Karpas-422 (cell line): ENCODE results near the gene INF2. TPM values are rescaled to one million over a fixed set of nuclear protein-coding genes. Genes with fewer than 3 reads are reported as not detected.

Experiments
- DNase-seq: peaks from one replicate; pipeline ENCODE4 v3.0.0-alpha.2; 2015
- H2AFZ ChIP-seq: fragments of 200-600 bp; sonication (generic); 2 replicates; pipeline ENCODE4 v1.6.1; 2014; ENCODE audit warnings: antibody characterized with exemption, low read length, mixed read lengths
- H3K27ac ChIP-seq: fragments of 200-600 bp; sonication (generic); 2 replicates; pipeline ENCODE4 v1.5.1; 2014; ENCODE audit warnings: mild to moderate bottlenecking, low read length, moderate library complexity
- H3K27me3 ChIP-seq: fragments of 200-600 bp; sonication (generic); 2 replicates; pipeline ENCODE4 v1.6.1; 2014; ENCODE audit warnings: low read length, mixed read lengths
- H3K36me3 ChIP-seq: fragments of 200-600 bp; sonication (generic); 2 replicates; pipeline ENCODE4 v1.6.1; 2014; ENCODE audit warnings: low read length, mixed read lengths; ENCODE audit not compliant: insufficient read depth
- H3K4me1 ChIP-seq: fragments of 200-600 bp; sonication (generic); 2 replicates; pipeline ENCODE4 v1.6.1; 2014; ENCODE audit warnings: mild to moderate bottlenecking, low read length, mixed read lengths
- H3K4me2 ChIP-seq: fragments of 200-600 bp; sonication (generic); 2 replicates; pipeline ENCODE4 v1.6.1; 2014; ENCODE audit warnings: low read length, low read depth, mild to moderate bottlenecking; ENCODE audit not compliant: poor library complexity, severe bottlenecking
- H3K4me3 ChIP-seq: fragments of 200-600 bp; sonication (generic); 2 replicates; pipeline ENCODE4 v1.5.1; 2014; ENCODE audit warnings: mild to moderate bottlenecking, antibody characterized with exemption, low read length, mixed read lengths
- H3K79me2 ChIP-seq: fragments of 200-600 bp; sonication (generic); 2 replicates; pipeline ENCODE4 v1.6.1; 2014; ENCODE audit warnings: mild to moderate bottlenecking, low read length, mixed read lengths
- H3K9ac ChIP-seq: fragments of 200-600 bp; sonication (generic); 2 replicates; pipeline ENCODE4 v1.6.0; 2014; ENCODE audit warnings: low read length
- H3K9me2 ChIP-seq: fragments of 200-600 bp; sonication (generic), shearing (Covaris generic); replicated peaks from 2 replicates; pipeline ENCODE4 v1.6.0; 2014; ENCODE audit warnings: mild to moderate bottlenecking, low read length, moderate library complexity; ENCODE audit not compliant: insufficient read depth
- H3K9me3 ChIP-seq: fragments of 300-700, 200-600 bp; sonication (generic); 2 replicates; pipeline ENCODE4 v1.6.1; 2014; ENCODE audit warnings: low read length, mixed read lengths
- H4K20me1 ChIP-seq: fragments of 200-600 bp; sonication (generic); 2 replicates; pipeline ENCODE4 v1.6.1; 2014; ENCODE audit warnings: mild to moderate bottlenecking, antibody characterized with exemption, low read length, low read depth; ENCODE audit not compliant: insufficient read depth
- total RNA-seq: library from RNA; depleted of rRNA; stranded (reverse); fragments of >200 nt; shearing (Covaris generic); gene quantifications from 2 replicates; pipeline ENCODE4 v1.2.3, GENCODE V29; 2014; ENCODE audit warnings: low replicate concordance; rRNA removed

INF2 gene
- 2.3 and 4.4 TPM in 2 replicates for total RNA-seq

DNA sequence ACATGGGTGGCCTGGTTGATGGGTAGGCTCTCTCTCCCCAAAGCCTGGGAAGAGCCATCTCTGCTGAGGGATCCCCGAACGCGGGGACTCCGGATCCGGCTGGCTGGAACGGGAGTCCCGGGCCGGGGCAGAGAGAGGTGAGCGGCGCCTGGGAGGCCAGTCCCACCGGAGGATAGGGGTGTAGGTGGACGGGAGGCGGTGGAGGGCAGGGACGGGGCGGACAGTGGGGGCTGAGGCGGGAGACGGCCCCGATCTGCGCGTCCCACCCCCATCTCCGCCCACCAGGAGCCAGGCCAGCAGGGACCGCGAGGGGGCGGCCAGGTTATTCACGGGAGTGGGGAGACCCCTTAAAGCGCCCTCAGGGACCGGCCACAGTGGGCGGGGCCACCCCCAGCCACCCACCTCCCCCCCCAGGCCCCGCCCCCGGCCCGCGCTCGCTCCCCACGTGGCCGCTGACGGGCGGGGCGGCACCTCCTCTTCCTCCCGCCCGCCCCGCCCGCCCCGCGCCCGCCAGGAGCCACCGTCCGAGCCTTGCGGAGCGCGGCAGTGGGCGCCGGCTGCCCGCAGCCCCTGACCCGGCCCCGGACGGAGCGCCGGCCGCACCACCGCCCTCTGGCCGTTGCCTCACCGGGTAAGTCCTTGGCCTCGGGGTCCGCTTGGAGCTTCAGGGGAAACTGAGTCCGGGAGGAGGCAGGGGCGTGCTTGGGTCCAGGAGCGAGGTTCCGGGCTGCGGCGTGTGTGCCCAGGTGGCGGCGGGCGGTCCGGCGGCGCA lies at the start of gene INF2:
INF2 (plus strand) TSS at position 510 of the 772 bp plus-strand sequence. CDS start 11,748 bp downstream, outside the sequence.
- H2AFZ ChIP-seq, result peak within 1 kb of the TSS; percentile 26; the same call in 1 of the 2 replicates
- no peaks in the 10 kb centered on the region for H3K9me3 ChIP-seq
- H3K36me3 ChIP-seq, result no peaks in the 10 kb centered on the region
- no peak within 1 kb of the TSS for H3K27ac ChIP-seq
- H3K4me2 ChIP-seq, result peak within 1 kb of the TSS; percentile 87
- no peaks in the 10 kb centered on the region for H3K27me3 ChIP-seq
- no peaks in the 10 kb centered on the region for H3K79me2 ChIP-seq
- peak within 1 kb of the TSS; percentile 77 for H3K4me3 ChIP-seq
- peaks cover 14% of the 10 kb centered on the region; the same call in 1 of the 2 replicates for H4K20me1 ChIP-seq
- peaks cover 20% of the 10 kb centered on the region for H3K4me1 ChIP-seq
- H3K9me2 ChIP-seq, result no peaks in the 10 kb centered on the region
- peak; percentile 80 for DNase-seq
- peak within 1 kb of the TSS; percentile 65 for H3K9ac ChIP-seq

DNA sequence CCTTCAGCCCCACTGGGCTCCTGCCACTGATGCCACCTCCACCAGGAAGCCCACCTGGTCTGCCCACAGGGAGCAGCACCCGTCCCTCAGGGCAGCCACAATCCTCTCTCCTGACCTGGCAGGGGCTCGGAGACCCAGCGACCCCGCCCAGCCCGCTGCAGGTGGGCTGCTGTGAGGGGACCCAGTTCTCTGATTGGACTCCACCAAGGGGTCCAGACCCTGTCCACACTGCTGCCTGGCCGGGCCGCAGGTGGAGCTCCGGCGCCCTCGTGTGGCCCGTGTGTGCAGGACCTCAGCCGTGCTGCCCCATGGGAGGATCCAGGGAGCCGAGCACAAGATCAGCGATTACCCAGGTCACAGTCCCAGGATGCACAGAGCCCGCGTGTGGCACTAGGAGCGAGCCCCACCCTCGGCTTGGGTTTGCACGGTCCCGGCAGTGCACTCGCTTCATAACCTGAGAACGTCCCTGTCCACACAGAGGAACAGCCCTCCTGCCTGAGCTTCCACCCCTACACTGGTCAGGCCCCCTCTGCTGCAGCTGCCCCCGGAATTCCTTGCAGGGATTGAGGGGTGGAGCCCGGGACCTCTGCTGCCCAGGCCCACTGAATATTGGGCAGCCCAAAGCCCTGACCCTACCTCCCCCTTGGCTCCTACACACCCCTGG lies 49.4 kb upstream of the INF2 start:
- Histone ChIP-seq H3K9me2 (no peaks in the 10 kb centered on the region), H3K4me3 (no peak overlapping the region), H2AFZ (no peak overlapping the region), H4K20me1 (peaks cover 25% of the 10 kb centered on the region), H3K27ac (no peak overlapping the region), H3K9me3 (no peaks in the 10 kb centered on the region), H3K4me2 (no peak overlapping the region), H3K36me3 (no peaks in the 10 kb centered on the region), H3K9ac (no peak overlapping the region), H3K79me2 (no peaks in the 10 kb centered on the region), H3K4me1 (peaks cover 4% of the 10 kb centered on the region; the same call in 1 of the 2 replicates), H3K27me3 (no peaks in the 10 kb centered on the region)
- peak; percentile 93 for DNase-seq

DNA sequence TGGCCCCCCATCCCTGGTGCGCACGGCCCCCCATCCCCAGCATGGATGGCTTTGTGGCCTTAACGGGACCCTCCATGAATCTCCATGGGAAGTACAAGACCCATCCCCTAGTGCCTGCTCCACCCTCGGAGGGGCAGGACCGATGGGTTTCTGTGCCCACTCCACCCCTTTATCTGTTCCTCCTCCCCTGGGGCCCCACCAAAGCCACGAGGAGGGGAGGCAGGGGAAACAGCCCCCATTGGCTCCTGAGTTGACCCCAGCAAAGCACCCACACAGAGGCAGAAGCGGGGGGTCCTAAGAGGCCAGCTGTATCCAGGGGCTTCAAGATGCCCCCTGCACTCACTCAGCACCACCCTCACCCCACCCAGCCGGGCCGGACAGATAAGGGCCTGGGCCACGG lies 48.7 kb upstream of the INF2 start:
- Histone ChIP-seq H3K27ac (no peak overlapping the region), H3K4me3 (no peak overlapping the region), H2AFZ (no peak overlapping the region), H3K27me3 (no peaks in the 10 kb centered on the region), H3K4me1 (peaks cover 3% of the 10 kb centered on the region; the same call in 1 of the 2 replicates), H3K9me2 (no peaks in the 10 kb centered on the region), H4K20me1 (peaks cover 18% of the 10 kb centered on the region), H3K4me2 (no peak overlapping the region), H3K36me3 (no peaks in the 10 kb centered on the region), H3K9ac (no peak overlapping the region), H3K79me2 (no peaks in the 10 kb centered on the region), H3K9me3 (no peaks in the 10 kb centered on the region)
- DNase-seq, result no peak

DNA sequence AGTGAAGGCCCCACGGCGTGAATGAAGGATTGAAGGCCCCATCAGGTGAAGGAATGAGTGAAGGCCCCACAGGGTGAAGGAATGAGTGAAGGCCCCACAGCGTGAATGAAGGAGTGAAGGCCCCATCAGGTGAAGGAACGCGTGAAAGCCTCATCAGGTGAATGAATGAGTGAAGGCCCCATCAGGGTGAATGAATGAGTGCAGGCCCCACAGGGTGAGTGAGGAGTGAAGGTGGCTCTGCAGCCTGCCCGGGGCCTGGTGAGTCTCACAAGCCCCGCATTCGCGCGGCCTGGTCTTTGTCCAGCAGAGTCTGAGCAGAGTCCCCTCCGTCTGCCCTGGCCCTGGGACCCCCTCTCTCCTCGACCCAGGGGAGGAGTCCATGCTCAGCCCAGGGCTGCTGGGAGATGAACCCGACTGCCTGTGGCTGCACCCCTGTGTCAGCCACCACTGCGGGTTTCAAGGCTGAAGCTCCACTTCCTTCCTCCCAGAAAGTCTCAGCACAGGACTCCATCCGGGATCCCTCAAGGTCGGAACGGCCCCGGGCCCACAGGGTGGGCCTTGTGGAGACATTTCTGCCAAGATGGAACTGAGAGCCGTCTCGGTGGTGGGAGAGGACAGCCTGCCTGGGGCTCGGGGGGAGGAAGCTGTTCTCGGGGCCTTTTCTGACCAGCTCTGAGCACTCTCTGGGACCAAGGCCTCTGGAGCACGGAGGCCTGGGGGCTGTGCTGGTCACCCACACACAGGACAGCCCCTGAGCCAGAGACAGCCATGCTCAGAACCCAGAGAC lies 47.5 kb upstream of the INF2 start:
- Histone ChIP-seq H3K4me2 (no peak overlapping the region), H3K27me3 (no peaks in the 10 kb centered on the region), H3K9ac (no peak overlapping the region), H3K4me3 (no peak overlapping the region), H3K9me3 (no peaks in the 10 kb centered on the region), H3K4me1 (peaks cover 3% of the 10 kb centered on the region; the same call in 1 of the 2 replicates), H3K36me3 (no peaks in the 10 kb centered on the region), H3K9me2 (no peaks in the 10 kb centered on the region), H3K79me2 (no peaks in the 10 kb centered on the region), H3K27ac (no peak overlapping the region), H4K20me1 (peaks cover 18% of the 10 kb centered on the region), H2AFZ (no peak overlapping the region)
- no peak for DNase-seq

DNA sequence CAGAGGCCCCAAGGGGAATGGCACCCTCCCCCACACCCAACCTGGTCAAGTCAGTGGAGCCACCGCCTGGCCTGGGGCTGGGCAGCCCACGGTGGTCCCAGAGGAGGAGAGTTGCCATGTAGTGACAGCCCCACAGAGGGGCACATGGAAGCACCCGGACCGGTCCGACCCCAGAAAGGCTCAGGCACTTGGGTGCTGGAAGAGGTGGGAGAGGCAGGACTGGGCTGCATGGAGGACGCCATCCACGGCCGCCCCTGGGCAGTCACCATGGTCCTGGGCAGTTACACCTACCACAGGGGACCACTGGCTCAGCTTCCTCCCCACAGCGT lies 46.9 kb upstream of the INF2 start:
- Histone ChIP-seq H3K9me3 (no peaks in the 10 kb centered on the region), H3K27me3 (no peaks in the 10 kb centered on the region), H3K9ac (no peak overlapping the region), H4K20me1 (peaks cover 15% of the 10 kb centered on the region), H3K9me2 (no peaks in the 10 kb centered on the region), H3K27ac (no peak overlapping the region), H3K4me3 (no peak overlapping the region), H3K4me1 (peaks cover 3% of the 10 kb centered on the region; the same call in 1 of the 2 replicates), H3K36me3 (no peaks in the 10 kb centered on the region), H2AFZ (no peak overlapping the region), H3K4me2 (no peak overlapping the region), H3K79me2 (no peaks in the 10 kb centered on the region)
- no peak for DNase-seq

DNA sequence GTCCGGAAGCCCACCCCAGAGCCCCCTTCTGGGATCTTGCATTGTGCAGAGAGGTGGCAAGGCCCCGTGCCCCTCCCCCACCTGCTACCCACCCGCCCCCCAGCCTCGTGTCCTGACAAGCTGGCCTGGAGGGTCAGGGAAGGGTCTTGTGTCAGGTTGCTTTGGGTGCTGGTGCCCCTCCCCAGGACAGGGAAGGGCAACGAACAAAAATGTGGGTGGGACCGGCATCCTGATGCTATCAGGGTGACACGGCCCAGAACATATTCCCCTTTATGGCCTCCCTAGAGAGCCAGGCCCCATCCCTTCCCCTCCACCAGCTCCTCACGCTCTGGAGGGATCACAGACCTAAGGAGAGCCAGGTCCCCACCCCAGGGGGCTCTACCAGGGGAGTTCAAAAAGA lies 46.1 kb upstream of the INF2 start:
- Histone ChIP-seq H3K4me3 (no peak overlapping the region), H2AFZ (no peak overlapping the region), H3K36me3 (no peaks in the 10 kb centered on the region), H4K20me1 (peaks cover 14% of the 10 kb centered on the region), H3K27ac (no peak overlapping the region), H3K9me3 (no peaks in the 10 kb centered on the region), H3K79me2 (no peaks in the 10 kb centered on the region), H3K9ac (no peak overlapping the region), H3K9me2 (no peaks in the 10 kb centered on the region), H3K4me1 (peaks cover 3% of the 10 kb centered on the region; the same call in 1 of the 2 replicates), H3K4me2 (no peak overlapping the region), H3K27me3 (no peaks in the 10 kb centered on the region)
- DNase-seq, result no peak

DNA sequence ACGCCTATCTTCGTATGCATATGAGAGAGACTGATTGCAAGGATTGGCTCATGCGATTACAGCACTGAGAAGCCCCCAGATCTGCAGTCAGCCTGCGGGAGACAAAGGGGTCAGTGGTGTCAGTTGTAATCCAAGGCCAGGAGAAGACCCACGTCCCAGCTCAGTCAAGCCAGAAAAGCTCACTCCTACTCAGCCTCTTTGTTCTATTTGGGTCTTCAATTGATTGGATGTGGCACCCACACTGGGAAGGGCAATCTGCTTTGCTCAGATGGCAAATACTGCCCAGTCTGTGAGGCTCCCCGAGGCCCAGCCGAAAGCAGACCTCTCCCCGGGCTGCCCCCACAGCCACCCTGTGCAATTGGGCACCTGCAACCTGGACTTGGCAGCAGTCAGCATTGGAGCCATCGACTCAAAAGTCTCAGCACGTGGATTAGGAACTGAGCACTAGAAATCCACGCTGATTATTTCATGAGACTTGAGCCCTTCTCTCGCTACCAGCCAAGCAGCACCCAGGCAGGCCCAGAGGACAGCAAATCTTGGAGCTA lies 45.3 kb upstream of the INF2 start:
- Histone ChIP-seq H2AFZ (no peak overlapping the region), H3K4me2 (no peak overlapping the region), H3K4me1 (peaks cover 3% of the 10 kb centered on the region; the same call in 1 of the 2 replicates), H3K36me3 (no peaks in the 10 kb centered on the region), H3K27ac (no peak overlapping the region), H3K79me2 (no peaks in the 10 kb centered on the region), H3K9me2 (no peaks in the 10 kb centered on the region), H3K9ac (no peak overlapping the region), H3K27me3 (no peaks in the 10 kb centered on the region), H3K9me3 (no peaks in the 10 kb centered on the region), H3K4me3 (no peak overlapping the region), H4K20me1 (peaks cover 11% of the 10 kb centered on the region)
- no peak for DNase-seq
